Raji (cell line): ENCODE data around the gene BIRC5.

Experiments
- POLR2A ChIP-seq: IDR thresholded peaks from 2 replicates; pipeline ENCODE4 v1.6.1; 2011; ENCODE audit warnings: low read depth, low read length, control low read depth; ENCODE audit not compliant: insufficient read depth

BIRC5 gene

DNA sequence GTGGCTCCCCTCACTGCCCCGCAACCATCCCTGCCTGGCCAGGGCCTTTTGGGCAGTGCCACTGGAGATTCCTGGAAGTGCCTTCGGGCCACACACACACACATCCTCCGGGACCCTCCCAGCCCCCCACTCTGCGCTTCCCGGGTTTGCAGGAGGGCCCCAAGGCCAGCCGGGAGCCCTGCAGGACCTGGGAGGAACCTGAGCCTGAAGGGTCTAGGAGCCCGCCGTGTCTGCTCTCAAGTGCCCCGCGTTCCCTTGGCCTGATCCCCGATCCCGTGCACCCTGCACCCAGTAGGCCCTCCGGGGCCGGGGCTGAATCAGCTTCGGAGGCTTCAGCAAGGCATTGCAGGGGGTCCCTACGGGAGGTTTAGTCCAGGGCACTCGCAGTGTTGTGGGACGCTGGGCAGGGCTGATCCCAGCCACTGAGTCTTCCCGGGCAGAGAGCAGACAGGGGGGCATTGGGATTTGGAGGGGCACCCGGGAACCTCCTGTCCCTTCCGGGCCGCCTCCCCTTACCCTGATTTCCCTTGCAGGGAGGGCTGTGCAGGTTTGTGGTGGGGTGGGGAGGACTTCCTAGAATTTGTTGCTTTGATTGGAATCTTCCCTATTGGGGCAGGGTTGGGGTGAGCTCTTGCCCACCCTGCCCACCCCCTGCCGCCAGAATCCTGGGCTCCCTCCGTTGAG lies 54.3 kb downstream of the BIRC5 start:
- TF ChIP-seq POLR2A, result no peak

DNA sequence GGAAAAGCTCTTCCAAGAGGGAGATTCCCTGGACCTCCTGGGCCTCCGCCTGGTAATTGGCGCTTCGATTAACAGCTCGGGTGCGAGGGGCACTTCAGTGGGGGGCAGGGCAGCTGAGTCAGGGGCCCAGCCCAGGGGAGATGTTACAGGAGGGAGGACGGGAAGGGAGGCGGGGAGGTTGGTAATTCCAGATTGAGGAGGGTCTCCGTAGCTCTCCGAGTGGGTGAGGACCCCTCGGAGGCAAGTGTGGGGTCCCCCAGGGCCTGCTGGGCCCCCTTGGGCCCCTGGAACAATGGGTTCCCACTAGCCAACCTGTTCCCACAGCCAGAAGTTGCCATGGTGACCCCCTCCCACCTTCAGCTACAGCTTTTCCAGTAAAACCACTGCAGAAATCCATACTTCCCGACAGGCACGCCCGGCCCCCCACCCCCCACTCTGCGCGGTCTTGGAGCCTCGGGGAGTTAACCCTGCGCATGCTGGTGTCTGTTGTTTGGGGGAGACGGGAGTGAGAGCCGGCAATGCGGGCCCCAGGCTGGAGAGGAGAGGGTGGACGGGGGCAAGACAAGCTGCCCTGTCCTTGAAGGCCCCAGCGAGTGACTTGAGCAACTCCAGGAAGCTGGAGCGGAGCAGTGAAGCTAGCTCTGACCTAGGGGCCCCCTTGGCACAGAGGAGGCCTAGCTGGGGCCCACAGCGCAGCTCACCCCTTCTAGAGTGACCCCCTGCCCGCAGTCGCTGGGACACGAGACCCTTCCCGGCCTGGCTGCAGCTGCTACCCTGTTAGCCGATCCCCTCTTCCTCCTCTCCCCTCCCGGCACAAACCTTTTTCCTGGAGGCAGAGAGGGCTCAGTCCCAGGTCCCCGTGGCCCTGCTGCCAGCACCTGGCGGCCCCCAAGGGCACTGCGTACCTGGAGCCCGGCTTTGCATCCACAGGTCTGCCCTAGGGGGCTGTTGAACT lies 55.2 kb downstream of the BIRC5 start:
- no peak for TF ChIP-seq POLR2A

DNA sequence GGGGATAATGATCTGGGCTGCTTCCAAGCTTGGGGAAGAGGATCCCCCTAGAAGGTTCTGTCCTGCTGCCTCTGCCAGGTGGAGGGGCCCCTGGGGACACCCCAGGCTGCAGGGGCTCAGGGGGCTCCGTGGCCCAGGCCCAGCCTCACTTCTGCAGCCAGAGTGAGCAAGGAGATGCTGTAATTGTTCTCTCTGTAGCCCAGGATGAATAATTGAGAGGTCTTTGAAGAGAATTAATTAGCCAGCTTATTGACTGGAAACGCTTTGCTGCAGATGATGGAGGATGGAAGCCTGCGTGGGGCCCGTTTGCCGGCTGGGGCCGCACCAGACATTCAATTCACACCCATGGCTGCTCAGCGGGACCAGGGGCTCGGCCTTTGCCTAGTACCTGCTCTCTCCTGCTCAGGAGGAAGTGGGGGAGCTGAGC lies 55.9 kb downstream of the BIRC5 start:
- TF ChIP-seq POLR2A, result no peak

DNA sequence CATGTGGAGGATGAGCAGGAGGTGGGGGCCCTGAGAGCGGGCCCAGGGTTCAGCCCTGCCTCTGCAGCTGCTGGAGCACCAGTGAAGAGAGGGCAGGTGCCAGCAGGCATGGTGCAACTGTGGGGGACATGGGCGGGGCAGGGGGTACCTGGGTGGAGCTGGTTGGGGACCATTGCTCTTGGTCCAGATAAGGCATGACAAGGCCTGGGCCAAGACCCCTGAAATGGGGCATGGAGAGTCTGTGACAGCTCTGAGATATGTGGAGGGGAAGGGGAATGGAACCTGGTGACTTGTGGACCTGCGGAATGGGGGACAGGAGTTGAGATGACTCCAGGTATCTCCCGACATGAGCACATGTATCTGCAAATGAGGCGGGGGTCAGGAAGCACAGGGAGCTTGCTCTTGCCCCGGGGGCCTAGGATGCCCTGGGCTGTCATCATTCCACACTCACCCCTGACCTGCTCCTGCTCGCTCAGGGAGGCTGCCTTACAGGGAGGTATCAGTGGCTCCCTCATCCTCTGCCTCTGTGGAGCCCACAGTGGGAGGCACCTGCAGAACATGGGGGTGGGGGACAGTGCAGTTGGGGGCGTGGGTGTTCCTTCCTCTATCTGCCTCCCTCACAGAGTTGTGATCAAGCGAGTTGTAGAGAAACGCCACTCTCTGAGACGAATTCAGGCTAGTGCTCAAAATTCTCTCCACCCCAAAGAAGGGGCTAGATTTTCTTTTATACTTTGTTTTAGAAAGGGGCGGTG lies 57.5 kb downstream of the BIRC5 start:
- TF ChIP-seq POLR2A, result no peak

DNA sequence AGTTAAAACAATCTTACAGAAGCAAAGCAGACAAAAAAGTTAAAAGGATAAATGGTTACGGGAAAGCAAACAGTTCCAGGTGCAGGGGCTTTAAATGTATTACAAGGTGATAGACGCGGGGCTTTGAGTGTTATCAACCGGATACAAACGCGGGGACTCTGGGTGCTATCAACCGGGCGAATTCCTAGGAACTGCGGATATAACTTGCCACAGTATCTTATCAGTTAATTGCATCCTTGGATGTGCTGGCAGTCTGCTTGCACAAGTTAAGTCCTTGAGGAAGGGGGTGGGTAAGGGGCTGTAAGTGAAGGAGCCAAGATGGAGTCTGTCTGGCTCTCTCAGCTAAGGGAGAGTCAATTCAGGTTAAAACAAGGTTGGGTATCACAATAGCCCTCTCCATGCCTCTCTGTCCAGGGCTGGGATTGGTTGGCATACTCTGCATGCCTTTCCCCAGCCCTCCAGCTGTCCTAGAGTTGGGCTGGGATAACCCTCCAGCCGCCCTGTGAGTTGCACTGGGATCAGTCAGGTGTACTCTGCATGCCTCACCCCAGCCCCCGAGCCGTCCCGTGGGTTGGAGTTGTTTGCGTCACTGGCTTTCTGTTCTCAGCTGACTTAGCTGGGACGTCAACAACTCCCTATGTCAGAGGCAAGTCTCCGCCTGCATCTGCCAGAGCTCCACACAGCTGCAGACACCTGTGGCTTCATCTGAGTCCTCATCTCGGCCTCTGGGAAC lies 58.3 kb downstream of the BIRC5 start:
- no peak for TF ChIP-seq POLR2A

DNA sequence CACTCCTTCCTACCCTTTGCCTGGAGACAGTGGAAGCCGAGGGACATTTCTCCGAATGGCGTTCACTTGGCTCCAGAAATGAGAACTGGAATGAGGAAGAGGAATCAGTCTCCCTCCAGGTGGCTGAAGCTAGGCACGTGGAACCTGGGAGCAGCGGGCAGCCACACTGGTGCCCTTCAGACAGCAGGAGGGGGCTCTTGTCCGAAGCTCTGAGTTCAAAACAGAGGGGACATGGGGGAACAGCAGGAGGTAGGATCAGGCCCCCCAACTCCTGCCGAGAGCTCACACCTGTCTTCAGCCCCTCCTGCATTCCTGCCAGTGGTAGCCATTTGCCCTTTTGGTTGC lies 58.8 kb downstream of the BIRC5 start:
- no peak for TF ChIP-seq POLR2A

DNA sequence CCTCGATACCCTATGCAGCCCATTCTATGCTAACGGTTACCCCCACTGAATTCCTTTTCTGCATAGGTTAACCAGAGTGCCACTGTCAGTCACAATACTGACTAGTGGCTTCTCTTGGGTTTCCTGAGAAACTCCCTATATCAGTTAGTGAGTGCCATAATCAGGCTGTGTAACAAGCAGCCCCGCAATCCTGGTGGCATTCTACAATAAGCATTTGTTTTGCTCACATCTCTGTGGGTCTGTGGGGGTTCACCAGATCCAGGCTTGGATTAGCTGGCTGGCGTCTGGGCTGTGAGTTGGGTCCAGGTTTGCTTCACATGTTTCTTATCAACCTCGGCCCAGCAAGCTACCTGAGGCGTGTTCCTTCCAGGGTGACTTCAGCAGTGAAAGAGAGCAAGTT lies 59.8 kb downstream of the BIRC5 start:
- TF ChIP-seq POLR2A, result no peak
